Measurements from ENCODE around the gene WDR64.

- TF ChIP-seq CTCF (IDR thresholded peaks at IDR 0.05) = no peak
- no peak for TF ChIP-seq POLR2A (IDR thresholded peaks at IDR 0.05)
These were observed 36.9 kb downstream of the WDR64 start for GRCh38 chr1:241688940-241689368.
